LoVo (cell line): ENCODE results near the gene KRT84.
A peak's percentile ranks its signal among the peaks of the same experiment; 100 is the strongest.

ENCODE experiments used
- DNase-seq: peaks from one replicate; pipeline ENCODE4 v3.0.0-alpha.2; 2016; ENCODE audit warnings: low spot score

Gene KRT84

GRCh38 chr12:52385226-52385702 is at the start of gene KRT84:
TSS of gene KRT84 (minus strand) at chr12:52385652. CDS start at chr12:52385585, 67 bp downstream.
- DNase-seq: no peak

GRCh38 chr12:52434760-52435530 is 49.5 kb upstream of the KRT84 start:
- no peak for DNase-seq

- DNase-seq: no peak
Observed at GRCh38 chr12:52434081-52434733, 48.8 kb upstream of the KRT84 start, which contains the start of gene KRT75. TSS of gene KRT75 (minus strand) at chr12:52434371. CDS start at chr12:52434304, 67 bp downstream.

DNA sequence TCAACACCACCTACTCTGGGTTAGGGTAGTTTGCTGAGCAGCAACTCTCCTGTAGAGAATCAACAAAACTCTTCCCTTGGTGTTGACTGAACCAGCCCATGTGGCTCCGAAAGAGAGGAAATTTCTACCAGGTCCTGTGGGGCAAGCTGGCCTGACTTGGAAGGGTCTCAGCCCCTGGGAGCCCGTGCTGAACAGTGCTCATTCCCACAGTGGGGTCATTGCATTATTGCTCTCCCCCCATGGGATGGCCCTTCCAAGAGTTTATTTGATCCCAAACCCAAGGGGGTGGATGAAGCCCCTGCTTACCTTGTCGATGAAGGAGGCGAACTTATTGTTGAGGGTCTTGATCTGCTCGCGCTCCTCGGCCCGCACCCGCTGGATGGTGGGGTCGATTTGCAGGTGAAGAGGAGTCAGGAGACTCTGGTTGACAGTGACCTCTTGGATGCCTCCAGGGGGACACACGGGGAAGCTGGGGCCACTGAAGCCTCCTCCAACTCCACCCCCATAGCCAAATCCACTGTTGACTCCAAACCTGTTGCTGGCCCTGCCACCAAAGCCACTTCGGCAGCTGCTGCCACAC is 48.1 kb upstream of the KRT84 start:
- DNase-seq: no peak

DNA sequence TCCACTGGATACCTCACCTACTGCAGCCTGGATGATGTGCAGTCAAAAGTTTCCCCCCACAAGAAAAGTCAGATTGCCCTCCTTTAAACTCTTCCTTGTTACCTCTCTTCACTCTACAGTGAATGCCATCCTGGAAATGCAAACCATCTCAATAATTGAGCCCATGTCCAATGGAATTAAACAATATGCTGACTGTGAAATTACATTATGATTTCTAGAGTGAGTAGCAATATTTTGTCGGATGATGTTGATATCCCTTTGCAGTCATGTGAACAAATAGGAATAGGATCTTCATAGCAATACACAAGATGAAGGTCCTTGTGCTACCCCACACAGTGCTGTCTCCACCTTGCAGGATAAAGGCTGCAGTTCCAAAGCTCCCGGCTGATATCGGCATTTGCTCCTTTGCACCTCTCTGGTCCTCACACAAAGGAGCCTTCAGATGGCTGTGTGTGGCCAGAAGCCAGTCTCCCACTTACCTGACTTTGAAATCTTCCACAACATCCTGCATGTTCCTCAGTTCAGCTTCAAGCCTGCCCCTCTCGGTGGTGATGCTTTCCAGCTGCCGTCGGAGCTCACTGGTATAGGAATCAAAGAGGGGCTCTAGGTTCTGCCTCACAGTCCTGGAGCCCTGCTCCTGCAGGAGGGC is 47.2 kb upstream of the KRT84 start:
- no peak for DNase-seq

DNA sequence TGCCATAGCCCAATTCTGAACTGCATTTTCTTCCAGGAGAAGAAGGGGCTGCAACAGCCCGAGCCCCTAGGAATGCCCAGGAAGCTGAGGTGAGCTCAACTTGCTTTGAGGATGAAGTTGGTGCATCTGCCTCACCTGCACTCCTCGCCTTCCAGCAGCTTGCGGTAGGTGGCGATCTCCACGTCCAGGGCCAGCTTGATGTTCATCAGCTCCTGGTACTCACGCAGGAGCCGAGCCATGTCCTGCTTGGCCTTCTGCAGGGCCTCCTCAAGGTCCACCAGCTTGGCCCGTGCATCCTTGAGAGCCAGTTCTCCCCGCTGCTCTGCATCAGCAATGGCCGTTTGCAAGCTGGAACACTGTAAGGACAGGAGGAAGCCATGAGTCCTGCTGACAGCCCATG is 42.7 kb upstream of the KRT84 start:
- no peak for DNase-seq

- no peak for DNase-seq
Observed at GRCh38 chr12:52427083-52427482, 41.6 kb upstream of the KRT84 start.

GRCh38 chr12:52426034-52426433 is 40.6 kb upstream of the KRT84 start:
- no peak for DNase-seq

GRCh38 chr12:52425466-52425865 is 40.0 kb upstream of the KRT84 start:
- DNase-seq: no peak

DNA sequence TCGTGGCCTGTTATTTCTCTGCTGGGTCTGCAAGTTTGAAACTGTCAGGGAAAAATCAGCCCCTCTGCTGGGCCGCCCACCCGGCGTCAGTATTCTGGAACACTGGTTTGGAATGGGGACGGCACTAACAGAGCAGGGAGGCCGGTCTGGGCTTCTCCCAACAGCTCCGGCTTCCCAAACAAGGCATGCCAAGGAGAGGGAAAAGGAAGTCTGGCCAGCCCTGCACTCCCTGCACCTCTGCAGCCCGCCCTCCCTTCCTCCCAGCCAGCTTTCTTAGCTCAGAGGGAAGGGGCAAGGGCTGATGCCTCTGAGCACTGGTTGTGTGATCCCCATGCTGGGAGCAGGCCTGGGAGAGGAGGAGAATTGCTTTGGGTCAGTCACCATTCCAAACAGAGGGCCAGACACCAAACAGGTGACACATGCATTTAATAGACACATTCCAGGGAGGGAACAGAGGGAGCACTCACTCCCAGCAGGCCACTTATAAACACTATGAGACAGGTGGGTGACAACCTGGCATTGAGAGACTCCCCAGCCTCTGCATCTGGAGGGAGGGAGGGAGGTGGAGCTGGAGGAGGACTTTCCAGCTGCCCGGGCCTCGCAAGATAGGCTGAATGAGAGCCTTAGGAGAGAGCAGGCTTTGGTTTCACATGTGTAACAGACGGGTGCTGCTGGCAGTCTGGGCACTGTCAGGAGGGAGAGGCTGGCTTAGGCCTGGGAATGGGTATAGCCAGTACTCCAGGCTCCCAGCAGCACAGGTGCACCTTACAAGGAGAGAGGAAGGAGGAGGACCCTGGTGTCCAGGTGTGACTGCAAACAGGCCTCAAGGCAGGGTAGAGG is 38.4 kb upstream of the KRT84 start:
- DNase-seq: peak; percentile 31

GRCh38 chr12:52423035-52423434 is 37.6 kb upstream of the KRT84 start:
- no peak for DNase-seq

DNA sequence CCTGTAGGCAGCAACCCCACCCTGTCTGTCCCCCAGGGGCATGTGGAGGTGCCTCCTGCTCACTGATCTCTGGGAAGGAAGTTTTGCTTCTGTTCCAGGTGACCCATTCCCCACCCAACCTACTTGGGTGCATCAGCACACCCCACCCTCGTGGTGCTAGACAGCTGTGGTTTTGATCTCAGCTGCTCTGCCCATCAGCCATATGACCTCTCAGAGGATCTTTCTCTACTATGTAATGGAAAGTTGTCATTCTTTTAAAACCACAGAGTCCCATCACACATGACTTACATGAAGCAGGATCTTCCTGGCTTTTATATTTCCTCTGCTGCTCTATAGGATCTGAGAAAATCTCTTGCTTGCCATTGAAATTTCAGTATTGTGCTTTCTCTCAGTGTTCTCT is 34.2 kb upstream of the KRT84 start:
- no peak for DNase-seq

DNA sequence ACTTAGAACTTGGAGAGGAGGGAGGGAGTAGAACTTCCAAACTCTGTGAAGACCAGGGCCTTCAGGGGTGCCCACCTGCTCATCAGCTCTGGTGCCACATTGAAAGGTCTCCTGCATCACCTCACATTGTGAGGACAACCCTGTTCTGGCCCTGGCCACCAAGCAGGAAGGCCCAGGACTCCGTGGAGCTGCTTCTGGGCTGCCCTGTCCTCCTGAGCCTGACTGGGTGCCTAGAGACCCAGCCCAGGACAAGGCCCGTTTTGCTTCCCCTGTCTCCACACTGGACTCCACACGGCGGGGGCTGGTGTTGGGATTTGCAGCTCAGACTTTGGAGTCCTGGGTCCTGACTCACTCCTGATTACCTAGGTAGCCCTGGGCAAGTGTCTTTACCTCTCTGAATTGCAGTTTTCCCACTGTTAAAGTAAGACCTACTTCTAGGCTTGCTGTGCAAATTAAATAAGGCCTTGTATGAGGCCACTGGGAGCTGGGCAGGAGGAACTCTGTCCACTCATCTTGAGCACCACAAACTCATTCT is 33.2 kb upstream of the KRT84 start:
- DNase-seq: no peak

- DNase-seq: no peak
Observed at GRCh38 chr12:52417740-52418139, 32.3 kb upstream of the KRT84 start.

DNA sequence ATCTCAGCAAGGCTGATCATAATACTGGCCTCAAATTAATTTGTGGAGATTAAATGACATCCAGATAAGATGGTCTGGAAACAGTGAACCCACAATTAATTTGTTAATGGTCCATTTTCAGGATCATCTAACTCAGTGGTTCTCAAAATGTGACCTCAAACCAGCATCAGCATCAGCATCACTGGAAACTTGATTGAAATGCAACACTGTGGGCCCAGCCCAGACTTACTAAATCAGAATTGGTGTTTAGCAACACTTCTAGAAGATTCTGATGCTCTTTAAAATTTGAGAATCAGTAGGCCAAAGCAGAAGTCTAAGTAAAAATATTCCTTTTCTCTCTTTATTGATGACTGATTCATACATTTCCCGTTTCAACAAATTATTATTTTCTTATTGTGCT is 31.3 kb upstream of the KRT84 start:
- no peak for DNase-seq

- DNase-seq: peak; percentile 17
Observed at GRCh38 chr12:52415870-52416750, 30.7 kb upstream of the KRT84 start.

- no peak for DNase-seq
Observed at GRCh38 chr12:52414936-52415335, 29.5 kb upstream of the KRT84 start.

DNA sequence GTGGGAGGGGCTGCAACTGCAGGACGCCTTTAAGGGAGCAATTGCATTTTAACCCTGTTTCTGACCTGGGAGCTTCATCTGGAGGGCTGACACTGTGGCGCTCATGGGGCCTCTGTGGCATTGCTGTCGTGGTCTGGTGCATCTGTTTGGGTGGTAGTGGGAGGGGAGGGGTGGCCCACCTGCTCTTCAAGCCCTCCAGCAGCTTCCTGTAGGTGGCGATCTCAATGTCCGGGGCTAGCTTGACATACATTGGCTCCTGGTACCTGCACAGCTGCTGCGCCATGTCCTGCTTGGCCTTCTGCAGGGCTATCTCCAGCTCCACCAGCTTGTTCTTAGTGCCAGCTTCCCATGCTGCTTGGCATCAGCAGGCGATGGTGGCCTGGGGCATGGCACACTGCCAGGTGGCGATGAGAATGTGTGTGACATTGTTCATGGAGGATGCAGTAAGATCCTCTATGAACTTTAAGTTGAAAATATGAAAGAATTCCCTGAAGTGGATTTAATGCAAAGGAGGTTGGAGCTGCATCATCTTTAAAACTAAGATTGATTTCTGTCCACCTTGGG is 28.4 kb upstream of the KRT84 start:
- no peak for DNase-seq

DNA sequence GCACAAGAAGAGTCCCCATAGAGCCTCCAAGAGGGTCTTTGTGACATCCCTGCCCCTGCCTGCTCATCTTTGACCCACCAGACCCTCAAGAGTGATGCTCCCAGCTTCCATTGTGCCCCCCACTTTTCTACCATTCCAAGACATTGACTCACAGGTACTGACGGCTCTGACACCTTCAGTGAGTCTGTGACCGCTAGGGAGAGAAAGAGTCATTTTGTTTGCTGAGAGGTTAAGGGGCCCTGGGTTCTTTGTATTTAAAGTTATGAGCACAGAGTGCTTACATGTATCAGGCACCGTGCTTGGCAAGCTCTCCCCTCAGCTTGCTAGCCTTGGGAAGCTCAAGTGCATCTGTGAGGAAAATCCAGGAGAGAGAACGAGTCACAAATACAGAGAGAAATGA is 27.8 kb upstream of the KRT84 start:
- DNase-seq: no peak

DNA sequence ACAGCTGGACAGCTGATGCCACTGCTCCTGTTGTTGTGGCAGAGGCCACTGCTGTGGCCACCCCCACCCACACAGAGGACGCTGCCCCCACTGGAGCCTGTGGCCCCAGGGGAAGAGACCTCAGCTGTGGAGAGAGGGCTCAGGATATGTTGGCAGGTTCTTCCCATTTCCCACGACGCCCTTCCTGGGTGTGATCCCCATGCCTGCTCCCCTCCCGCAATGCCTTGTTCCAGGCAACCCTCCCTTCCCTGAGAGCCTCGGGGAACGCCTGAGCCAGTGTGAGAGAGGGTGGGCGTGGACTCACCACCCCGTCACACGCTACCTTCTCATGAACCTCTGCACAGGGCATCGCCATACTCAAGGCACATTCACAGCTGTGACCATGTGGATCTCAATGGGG is 26.4 kb upstream of the KRT84 start:
- no peak for DNase-seq
